ENCODE results near the gene MYL1.

- TF ChIP-seq, protein P1, sequence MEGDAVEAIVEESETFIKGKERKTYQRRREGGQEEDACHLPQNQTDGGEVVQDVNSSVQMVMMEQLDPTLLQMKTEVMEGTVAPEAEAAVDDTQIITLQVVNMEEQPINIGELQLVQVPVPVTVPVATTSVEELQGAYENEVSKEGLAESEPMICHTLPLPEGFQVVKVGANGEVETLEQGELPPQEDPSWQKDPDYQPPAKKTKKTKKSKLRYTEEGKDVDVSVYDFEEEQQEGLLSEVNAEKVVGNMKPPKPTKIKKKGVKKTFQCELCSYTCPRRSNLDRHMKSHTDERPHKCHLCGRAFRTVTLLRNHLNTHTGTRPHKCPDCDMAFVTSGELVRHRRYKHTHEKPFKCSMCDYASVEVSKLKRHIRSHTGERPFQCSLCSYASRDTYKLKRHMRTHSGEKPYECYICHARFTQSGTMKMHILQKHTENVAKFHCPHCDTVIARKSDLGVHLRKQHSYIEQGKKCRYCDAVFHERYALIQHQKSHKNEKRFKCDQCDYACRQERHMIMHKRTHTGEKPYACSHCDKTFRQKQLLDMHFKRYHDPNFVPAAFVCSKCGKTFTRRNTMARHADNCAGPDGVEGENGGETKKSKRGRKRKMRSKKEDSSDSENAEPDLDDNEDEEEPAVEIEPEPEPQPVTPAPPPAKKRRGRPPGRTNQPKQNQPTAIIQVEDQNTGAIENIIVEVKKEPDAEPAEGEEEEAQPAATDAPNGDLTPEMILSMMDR (IDR thresholded peaks at IDR 0.05; ENCODE audit: insufficient read depth, low read length, poor library complexity, severe bottlenecking) = no peak
- TF ChIP-seq EZH2phosphoT487 (conservative IDR thresholded peaks at IDR 0.05; ENCODE audit: low read length) = no peak
Observed at GRCh38 chr2:210299866-210300373, 15.1 kb downstream of the MYL1 start.
